Coronary artery (tissue), 2 donors: Measurements from ENCODE around the gene KLHL30.

Source experiments
- DNase-seq: peaks from one replicate; pipeline ENCODE4 v3.0.0-alpha.2; 2017; ENCODE audit warnings: low spot score
- H3K27ac ChIP-seq, 2 donors: fragments of 200-600 bp; sonication (generic); one replicate each; pipeline ENCODE4 v1.5.1; 2016 to 2019
- H3K4me3 ChIP-seq: fragments of 200-600 bp; sonication (generic); 2 replicates; pipeline ENCODE4 v1.5.1; 2016; ENCODE audit warnings: mild to moderate bottlenecking, moderate library complexity
- CTCF ChIP-seq: fragments of 200-600 bp; sonication (generic); IDR thresholded peaks from one replicate; pipeline ENCODE4 v1.5.1; 2019; ENCODE audit warnings: antibody characterized with exemption

KLHL30 gene

GRCh38 chr2:238139196-238140039 is 950 bp downstream of the KLHL30 start:
- peak overlapping the region; percentile 76 to 85 for H3K27ac ChIP-seq
- peak overlapping the region; percentile 67 for H3K4me3 ChIP-seq
- TF ChIP-seq CTCF = peak; percentile 45
- DNase-seq = no peak

GRCh38 chr2:238140040-238140439 is 1.6 kb downstream of the KLHL30 start:
- DNase-seq = no peak
- Histone ChIP-seq H3K27ac (no peak overlapping the region), H3K4me3 (peak overlapping the region; percentile 67)
- TF ChIP-seq CTCF = no peak

- no peak for TF ChIP-seq CTCF
- H3K4me3 ChIP-seq = peak overlapping the region; percentile 50
- H3K27ac ChIP-seq = no peak overlapping the region
- no peak for DNase-seq
Observed at GRCh38 chr2:238140721-238141540, 2.5 kb downstream of the KLHL30 start.

- no peak for DNase-seq
- peak overlapping the region in 1 of 2 donors; percentile 82 for H3K27ac ChIP-seq
- no peak for TF ChIP-seq CTCF
- peak overlapping the region; percentile 50 for H3K4me3 ChIP-seq
Observed at GRCh38 chr2:238141541-238142318, 3.3 kb downstream of the KLHL30 start.

GRCh38 chr2:238142382-238143205 is 4.1 kb downstream of the KLHL30 start:
- DNase-seq = no peak
- peak overlapping the region; percentile 6 to 82 for H3K27ac ChIP-seq
- TF ChIP-seq CTCF = no peak
- H3K4me3 ChIP-seq = peak overlapping the region; percentile 50
